ENCODE measurements around the gene CORO2B.

Gene CORO2B

DNA sequence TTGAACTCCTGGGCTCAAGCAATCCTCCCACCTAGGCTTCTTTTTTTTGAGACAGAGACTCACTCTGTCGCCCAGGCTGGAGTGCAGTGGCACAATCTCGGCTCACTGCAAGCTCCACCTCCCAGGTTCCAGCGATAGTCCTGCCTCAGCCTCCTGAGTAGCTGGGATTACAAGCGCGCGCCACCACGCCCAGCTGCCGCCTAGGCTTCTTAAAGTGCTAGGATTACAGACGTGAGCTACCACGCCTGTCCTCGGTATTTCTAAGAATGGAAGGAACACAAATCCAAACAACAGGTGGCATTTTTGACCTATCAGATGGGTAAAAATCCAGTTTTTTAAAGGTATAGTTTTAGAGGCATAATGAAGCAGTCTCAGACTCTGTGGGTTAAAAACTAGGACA lies 128.1 kb downstream of the CORO2B start:
- Histone ChIP-seq H3K9me2 (replicated peaks; ENCODE audit: insufficient read depth, low read length) (no peaks in the 10 kb centered on the region), H3F3A (ENCODE audit: insufficient read depth, low read length) (no peaks in the 10 kb centered on the region), H3K27ac (ENCODE audit: low read length) (no peak overlapping the region), H3K4me1 (ENCODE audit: low read length) (no peaks in the 10 kb centered on the region), H3K4me2 (ENCODE audit: low read depth, low read length) (no peak overlapping the region), H3K9me3 (replicated peaks; ENCODE audit: insufficient read depth, low read length) (no peaks in the 10 kb centered on the region), H3K9ac (ENCODE audit: low read length) (no peak overlapping the region), H3K4me3 (ENCODE audit: low read length) (no peak overlapping the region), H3K36me3 (replicated peaks; ENCODE audit: insufficient read depth, low read length) (no peaks in the 10 kb centered on the region), H4K20me1 (ENCODE audit: insufficient read depth, low read length) (no peaks in the 10 kb centered on the region), H2AFZ (ENCODE audit: low read length) (no peak overlapping the region), H3K27me3 (replicated peaks; ENCODE audit: insufficient read depth, low read length) (no peaks in the 10 kb centered on the region), H3K79me2 (ENCODE audit: low read length) (no peaks in the 10 kb centered on the region)
- DNase-seq = no peak
- TF ChIP-seq EZH2 (optimal IDR thresholded peaks at IDR 0.05; ENCODE audit: low read depth, low read length) (no peak), EZH2phosphoT487 (IDR thresholded peaks at IDR 0.05; ENCODE audit: low read length) (no peak)
- TF ChIP-seq, protein P1, sequence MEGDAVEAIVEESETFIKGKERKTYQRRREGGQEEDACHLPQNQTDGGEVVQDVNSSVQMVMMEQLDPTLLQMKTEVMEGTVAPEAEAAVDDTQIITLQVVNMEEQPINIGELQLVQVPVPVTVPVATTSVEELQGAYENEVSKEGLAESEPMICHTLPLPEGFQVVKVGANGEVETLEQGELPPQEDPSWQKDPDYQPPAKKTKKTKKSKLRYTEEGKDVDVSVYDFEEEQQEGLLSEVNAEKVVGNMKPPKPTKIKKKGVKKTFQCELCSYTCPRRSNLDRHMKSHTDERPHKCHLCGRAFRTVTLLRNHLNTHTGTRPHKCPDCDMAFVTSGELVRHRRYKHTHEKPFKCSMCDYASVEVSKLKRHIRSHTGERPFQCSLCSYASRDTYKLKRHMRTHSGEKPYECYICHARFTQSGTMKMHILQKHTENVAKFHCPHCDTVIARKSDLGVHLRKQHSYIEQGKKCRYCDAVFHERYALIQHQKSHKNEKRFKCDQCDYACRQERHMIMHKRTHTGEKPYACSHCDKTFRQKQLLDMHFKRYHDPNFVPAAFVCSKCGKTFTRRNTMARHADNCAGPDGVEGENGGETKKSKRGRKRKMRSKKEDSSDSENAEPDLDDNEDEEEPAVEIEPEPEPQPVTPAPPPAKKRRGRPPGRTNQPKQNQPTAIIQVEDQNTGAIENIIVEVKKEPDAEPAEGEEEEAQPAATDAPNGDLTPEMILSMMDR (IDR thresholded peaks at IDR 0.05; ENCODE audit: low read length) = no peak

DNA sequence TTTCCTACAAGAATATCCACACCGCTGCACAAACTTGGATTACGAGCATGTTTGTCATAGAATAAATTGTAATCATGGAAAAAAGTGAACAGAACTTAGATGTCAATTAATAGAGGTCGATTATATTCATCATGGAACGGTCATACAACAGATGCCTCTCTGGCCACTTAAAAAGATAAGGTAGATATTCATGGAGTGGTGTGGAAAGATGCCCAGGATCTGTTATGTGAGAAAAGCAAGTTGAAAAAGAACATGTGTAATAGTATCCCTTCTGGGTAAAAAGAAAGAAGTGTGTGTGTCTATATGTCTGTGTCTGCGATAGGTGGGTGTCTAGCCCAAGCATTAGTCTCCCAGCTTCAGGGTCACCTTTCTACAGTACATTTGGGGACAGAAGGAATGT lies 128.6 kb downstream of the CORO2B start:
- H3K36me3 ChIP-seq (replicated peaks; ENCODE audit: insufficient read depth, low read length) = no peaks in the 10 kb centered on the region
- no peaks in the 10 kb centered on the region for H3K27me3 ChIP-seq (replicated peaks; ENCODE audit: insufficient read depth, low read length)
- H3K4me1 ChIP-seq (ENCODE audit: low read length) = no peaks in the 10 kb centered on the region
- H3K27ac ChIP-seq (ENCODE audit: low read length) = no peak overlapping the region
- no peak for DNase-seq
- no peak overlapping the region for H3K4me2 ChIP-seq (ENCODE audit: low read depth, low read length)
- no peaks in the 10 kb centered on the region for H3F3A ChIP-seq (ENCODE audit: insufficient read depth, low read length)
- H3K4me3 ChIP-seq (ENCODE audit: low read length) = no peak overlapping the region
- no peaks in the 10 kb centered on the region for H3K9me3 ChIP-seq (replicated peaks; ENCODE audit: insufficient read depth, low read length)
- H3K9me2 ChIP-seq (replicated peaks; ENCODE audit: insufficient read depth, low read length) = no peaks in the 10 kb centered on the region
- H3K79me2 ChIP-seq (ENCODE audit: low read length) = no peaks in the 10 kb centered on the region
- no peak overlapping the region for H2AFZ ChIP-seq (ENCODE audit: low read length)
- TF ChIP-seq EZH2 (optimal IDR thresholded peaks at IDR 0.05; ENCODE audit: low read depth, low read length) (no peak), EZH2phosphoT487 (IDR thresholded peaks at IDR 0.05; ENCODE audit: low read length) (no peak)
- TF ChIP-seq, protein P1 (IDR thresholded peaks at IDR 0.05; ENCODE audit: low read length) = no peak
- H4K20me1 ChIP-seq (ENCODE audit: insufficient read depth, low read length) = no peaks in the 10 kb centered on the region
- H3K9ac ChIP-seq (ENCODE audit: low read length) = no peak overlapping the region

DNA sequence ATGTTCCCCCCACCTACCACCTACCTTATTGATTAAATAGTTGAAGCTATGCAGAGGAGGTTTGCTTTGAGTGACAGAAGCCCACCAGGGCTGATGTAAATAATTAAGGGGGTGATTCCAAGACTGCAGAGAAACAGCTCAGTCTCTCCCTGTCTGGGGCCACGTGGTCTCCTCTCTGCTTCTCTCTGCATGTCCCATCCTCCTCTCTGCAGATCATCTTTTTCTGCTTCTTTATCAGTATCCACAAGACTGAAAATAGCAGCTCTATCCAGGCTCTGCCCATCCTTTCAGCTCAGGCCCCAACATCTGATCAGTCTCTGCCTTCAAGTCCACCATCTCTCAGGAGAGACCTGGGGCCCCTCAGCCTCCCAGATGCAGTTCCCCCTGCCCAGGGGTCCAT lies 131.1 kb downstream of the CORO2B start:
- Histone ChIP-seq H3K9me3 (replicated peaks; ENCODE audit: insufficient read depth, low read length) (no peaks in the 10 kb centered on the region), H3K4me3 (ENCODE audit: low read length) (no peak overlapping the region), H3F3A (ENCODE audit: insufficient read depth, low read length) (no peaks in the 10 kb centered on the region), H3K79me2 (ENCODE audit: low read length) (no peaks in the 10 kb centered on the region), H3K4me1 (ENCODE audit: low read length) (no peaks in the 10 kb centered on the region), H3K9ac (ENCODE audit: low read length) (no peak overlapping the region), H3K27ac (ENCODE audit: low read length) (no peak overlapping the region), H3K9me2 (replicated peaks; ENCODE audit: insufficient read depth, low read length) (no peaks in the 10 kb centered on the region), H4K20me1 (ENCODE audit: insufficient read depth, low read length) (no peaks in the 10 kb centered on the region), H3K36me3 (replicated peaks; ENCODE audit: insufficient read depth, low read length) (no peaks in the 10 kb centered on the region), H2AFZ (ENCODE audit: low read length) (no peak overlapping the region), H3K4me2 (ENCODE audit: low read depth, low read length) (no peak overlapping the region), H3K27me3 (replicated peaks; ENCODE audit: insufficient read depth, low read length) (no peaks in the 10 kb centered on the region)
- DNase-seq = no peak
- TF ChIP-seq, protein P1 (IDR thresholded peaks at IDR 0.05; ENCODE audit: low read length) = no peak
- TF ChIP-seq EZH2 (optimal IDR thresholded peaks at IDR 0.05; ENCODE audit: low read depth, low read length) = no peak
- no peak for TF ChIP-seq EZH2phosphoT487 (IDR thresholded peaks at IDR 0.05; ENCODE audit: low read length)
